Upper lobe of left lung (tissue), 4 donors: ENCODE data around the gene TTC23L.

ENCODE experiments used
- CTCF ChIP-seq, 6 experiments: fragments of 450-650 bp in 4 of 6; fragments of 200-600 bp in 2 of 6; sonication (generic) in 2 of 6; IDR thresholded peaks; one replicate each; pipeline ENCODE4 v1.5.1; 2016 to 2019; ENCODE audit warnings: antibody characterized with exemption in 6 of 6
- POLR2A ChIP-seq, 4 donors: fragments of 450-650 bp; IDR thresholded peaks; one replicate each; pipeline ENCODE4 v1.5.1; 2016 to 2017; ENCODE audit warnings: antibody characterized with exemption in 4 of 4, mild to moderate bottlenecking in 2 of 4

- TF ChIP-seq CTCF (IDR thresholded peaks at IDR 0.05) (no peak), POLR2A (IDR thresholded peaks at IDR 0.05) (no peak)
Observed at GRCh38 chr5:34847056-34847455, 8.1 kb downstream of the TTC23L start.
